Neuronal stem cell (in vitro differentiated cells): ENCODE results near the gene FOLR1.

Experiments
- DNase-seq: peaks from one replicate; pipeline ENCODE4 v3.0.0-alpha.2; 2013; ENCODE audit warnings: low spot score
- H2AFZ ChIP-seq: one replicate; pipeline ENCODE4 v1.6.1; 2013; ENCODE audit warnings: mild to moderate bottlenecking, low read length, inconsistent platforms
- H2AK5ac ChIP-seq: 2 replicates; pipeline ENCODE4 v1.6.1; 2013; ENCODE audit warnings: low read depth, mild to moderate bottlenecking, inconsistent platforms, low read length, moderate library complexity, mixed read lengths
- H2BK120ac ChIP-seq: 2 replicates; pipeline ENCODE4 v1.6.1; 2013; ENCODE audit warnings: low read depth, mild to moderate bottlenecking, inconsistent platforms, low read length, moderate library complexity, mixed read lengths
- H2BK12ac ChIP-seq: one replicate; pipeline ENCODE4 v1.6.1; 2013; ENCODE audit warnings: low read length, inconsistent platforms
- H2BK15ac ChIP-seq: 2 replicates; pipeline ENCODE4 v1.6.1; 2013; ENCODE audit warnings: mild to moderate bottlenecking, low read length, inconsistent platforms, mixed read lengths
- H2BK5ac ChIP-seq: one replicate; pipeline ENCODE4 v1.6.1; 2013; ENCODE audit warnings: inconsistent platforms, mild to moderate bottlenecking, low read length, moderate library complexity
- H3K14ac ChIP-seq: one replicate; pipeline ENCODE4 v1.6.1; 2013; ENCODE audit warnings: low read length, inconsistent platforms
- H3K18ac ChIP-seq: 2 replicates; pipeline ENCODE4 v1.6.1; 2013; ENCODE audit warnings: low read length, inconsistent platforms
- H3K23ac ChIP-seq: 2 replicates; pipeline ENCODE4 v1.6.1; 2013; ENCODE audit warnings: low read depth, mild to moderate bottlenecking, mixed read lengths, low read length, inconsistent platforms; ENCODE audit not compliant: poor library complexity
- H3K27ac ChIP-seq: replicated peaks from 3 replicates; pipeline ENCODE4 v1.5.1; 2013; ENCODE audit warnings: low read length, inconsistent platforms
- H3K27me3 ChIP-seq, 3 experiments: 2 replicates each; pipeline ENCODE4 v1.6.1; 2013; ENCODE audit warnings: low read length in 3 of 3, mild to moderate bottlenecking in 2 of 3, inconsistent platforms in 1 of 3, low read depth in 1 of 3, mixed read lengths in 1 of 3, moderate library complexity in 1 of 3; ENCODE audit not compliant: control insufficient read depth in 3 of 3, insufficient read depth in 3 of 3
- H3K36me3 ChIP-seq, 2 donors: replicated peaks in 1 of 2; 2 replicates each; pipeline ENCODE4 v1.6.1; 2013; ENCODE audit warnings: low read length in 2 of 2; ENCODE audit not compliant: control insufficient read depth in 2 of 2, insufficient read depth in 2 of 2
- H3K4ac ChIP-seq: 2 replicates; pipeline ENCODE4 v1.6.1; 2013; ENCODE audit warnings: inconsistent platforms, mild to moderate bottlenecking, low read length, moderate library complexity
- H3K4me1 ChIP-seq, 2 donors: 1 replicate in 1 of 2; 2 replicates in 1 of 2; pipeline ENCODE4 v1.6.1; 2013; ENCODE audit warnings: low read length in 2 of 2, low read depth in 1 of 2; ENCODE audit not compliant: control insufficient read depth in 2 of 2, insufficient read depth in 1 of 2
- H3K4me2 ChIP-seq: one replicate; pipeline ENCODE4 v1.6.1; 2013; ENCODE audit warnings: mild to moderate bottlenecking, low read length, inconsistent platforms; ENCODE audit not compliant: insufficient read depth, poor library complexity, severe bottlenecking
- H3K4me3 ChIP-seq, 2 donors: 2 replicates each; pipeline ENCODE4 v1.5.1; 2013; ENCODE audit warnings: low read length in 2 of 2, mild to moderate bottlenecking in 2 of 2, inconsistent platforms in 1 of 2, moderate library complexity in 1 of 2
- H3K79me1 ChIP-seq: one replicate; pipeline ENCODE4 v1.6.1; 2013; ENCODE audit warnings: low read depth, mild to moderate bottlenecking, inconsistent platforms, low read length, moderate library complexity
- H3K9ac ChIP-seq: one replicate; pipeline ENCODE4 v1.6.1; 2013; ENCODE audit warnings: mild to moderate bottlenecking, low read depth, low read length, inconsistent platforms; ENCODE audit not compliant: poor library complexity
- H3K9me3 ChIP-seq, 2 donors: replicated peaks in 1 of 2; 2 replicates each; pipeline versions ENCODE3 to v1.6.1; 2013; ENCODE audit warnings: low read length in 2 of 2, mild to moderate bottlenecking in 2 of 2, inconsistent platforms in 1 of 2, low read depth in 1 of 2, mixed read lengths in 1 of 2, moderate library complexity in 1 of 2; ENCODE audit not compliant: control insufficient read depth in 2 of 2, insufficient read depth in 1 of 2
- H4K8ac ChIP-seq: one replicate; pipeline ENCODE4 v1.6.1; 2013; ENCODE audit warnings: low read depth, mild to moderate bottlenecking, inconsistent platforms, low read length, moderate library complexity
- H4K91ac ChIP-seq: one replicate; pipeline ENCODE4 v1.6.1; 2013; ENCODE audit warnings: low read length, low read depth, mild to moderate bottlenecking, inconsistent platforms; ENCODE audit not compliant: poor library complexity
- WGBS, 2 donors: extraction: QIAGEN DNeasy Blood & Tissue Kit; methylation state at CpG; one replicate each; pipeline ENCODE4 v1.1.7; 2013; ENCODE audit warnings: missing lambda C conversion rate in 2 of 2, mixed read lengths in 1 of 2; ENCODE audit not compliant: insufficient read length in 2 of 2, insufficient replicate concordance in 1 of 2; ENCODE audit errors: extremely low coverage in 2 of 2; 5-methylcytosine and 5-hydroxymethylcytosine counted together

Gene FOLR1

GRCh38 chr11:72174302-72175070 lies 17.5 kb upstream of the FOLR1 start:
- no peak overlapping the region for H3K18ac ChIP-seq
- no peak overlapping the region for H4K8ac ChIP-seq
- H2BK12ac ChIP-seq, result no peak overlapping the region
- H3K27me3 ChIP-seq, result peaks cover 0 to 24% (median 0%) of the 10 kb centered on the region in 3 experiments
- no peaks in the 10 kb centered on the region for H3K79me1 ChIP-seq
- H2BK5ac ChIP-seq, result no peak overlapping the region
- DNase-seq, result no peak
- no peaks in the 10 kb centered on the region for H3K9me3 ChIP-seq
- H3K4ac ChIP-seq, result no peak overlapping the region
- no peaks in the 10 kb centered on the region for H3K4me1 ChIP-seq
- H2BK120ac ChIP-seq, result no peak overlapping the region
- no peak overlapping the region for H2AFZ ChIP-seq
- no peak overlapping the region for H3K4me2 ChIP-seq
- no peak overlapping the region for H2BK15ac ChIP-seq
- no peak overlapping the region for H2AK5ac ChIP-seq
- WGBS, 2 donors, result no CpG with 5 or more reads among the region's 8 CpGs
- no peak overlapping the region for H4K91ac ChIP-seq
- no peak overlapping the region for H3K27ac ChIP-seq
- H3K9ac ChIP-seq, result no peak overlapping the region
- H3K36me3 ChIP-seq, result no peaks in the 10 kb centered on the region
- H3K4me3 ChIP-seq, result no peak overlapping the region
- H3K14ac ChIP-seq, result no peak overlapping the region
- H3K23ac ChIP-seq, result no peak overlapping the region

- Histone ChIP-seq H3K4me3 (no peak overlapping the region), H2AFZ (no peak overlapping the region), H2AK5ac (no peak overlapping the region), H3K18ac (no peak overlapping the region), H4K8ac (no peak overlapping the region), H3K4me1 (no peaks in the 10 kb centered on the region), H3K9me3 (no peaks in the 10 kb centered on the region), H2BK5ac (no peak overlapping the region), H3K4me2 (no peak overlapping the region), H2BK12ac (no peak overlapping the region), H3K4ac (no peak overlapping the region), H3K27ac (no peak overlapping the region), H2BK120ac (no peak overlapping the region), H4K91ac (no peak overlapping the region), H2BK15ac (no peak overlapping the region), H3K27me3 (peaks cover 0 to 20% (median 0%) of the 10 kb centered on the region in 3 experiments), H3K23ac (no peak overlapping the region), H3K9ac (no peak overlapping the region), H3K14ac (no peak overlapping the region), H3K36me3 (no peaks in the 10 kb centered on the region), H3K79me1 (no peaks in the 10 kb centered on the region)
- no CpG with 5 or more reads among the region's 6 CpGs for WGBS, 2 donors
- no peak for DNase-seq
Observed at GRCh38 chr11:72177656-72178055, 14.3 kb upstream of the FOLR1 start.

DNA sequence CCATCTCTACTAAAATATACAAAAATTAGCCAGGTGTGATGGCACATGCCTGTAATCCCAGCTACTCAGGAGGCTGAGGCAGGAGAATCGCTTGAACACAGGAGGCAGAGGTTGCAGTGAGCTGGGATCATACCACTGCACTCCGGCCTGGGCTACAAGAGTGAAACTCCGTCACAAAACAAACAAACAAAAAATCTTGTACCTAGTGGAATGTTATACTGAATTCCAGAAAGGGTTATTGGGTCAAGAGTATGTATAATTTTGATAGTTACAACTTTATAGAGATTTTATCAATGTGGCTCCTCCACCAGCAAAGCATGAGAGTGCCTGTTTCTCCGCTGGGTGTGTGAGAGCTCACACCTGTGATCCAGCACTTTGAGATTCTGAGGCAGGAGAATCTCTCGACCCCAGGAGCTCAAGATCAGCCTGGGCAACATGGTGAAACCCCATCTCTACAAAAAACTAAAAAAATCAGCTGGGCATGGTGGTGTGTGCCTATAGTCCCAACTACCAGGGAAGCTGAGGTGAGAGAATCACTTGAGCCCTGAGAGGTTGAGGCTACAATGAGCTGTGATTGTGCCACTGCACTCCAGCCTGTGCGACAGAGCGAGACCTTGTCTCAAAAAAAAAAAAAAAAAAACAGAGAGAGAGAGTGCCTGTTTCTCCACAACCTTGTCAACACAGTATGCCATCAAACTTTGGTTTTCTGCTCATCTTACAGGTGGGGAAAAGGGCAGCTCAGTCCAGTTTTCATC lies 12.7 kb upstream of the FOLR1 start:
- Histone ChIP-seq H2AFZ (no peak overlapping the region), H3K4me3 (no peak overlapping the region)
- WGBS, 2 donors, result no CpG with 5 or more reads among the region's 7 CpGs

GRCh38 chr11:72179804-72180396 lies 12.0 kb upstream of the FOLR1 start:
- no peak overlapping the region for H3K4me3 ChIP-seq
- H3K4me2 ChIP-seq, result no peak overlapping the region
- no peaks in the 10 kb centered on the region for H3K79me1 ChIP-seq
- H2BK15ac ChIP-seq, result no peak overlapping the region
- no CpG with 5 or more reads among the region's 4 CpGs for WGBS, 2 donors
- no peak overlapping the region for H2BK12ac ChIP-seq
- H3K27ac ChIP-seq, result no peak overlapping the region
- no peaks in the 10 kb centered on the region for H3K4me1 ChIP-seq
- DNase-seq, result no peak
- no peak overlapping the region for H4K91ac ChIP-seq
- H3K36me3 ChIP-seq, result no peaks in the 10 kb centered on the region
- H2BK5ac ChIP-seq, result no peak overlapping the region
- no peak overlapping the region for H3K9ac ChIP-seq
- no peak overlapping the region for H2BK120ac ChIP-seq
- H3K27me3 ChIP-seq, result peaks cover 0 to 6% (median 0%) of the 10 kb centered on the region in 3 experiments
- H3K9me3 ChIP-seq, result no peaks in the 10 kb centered on the region
- no peak overlapping the region for H3K4ac ChIP-seq
- H2AK5ac ChIP-seq, result no peak overlapping the region
- H3K23ac ChIP-seq, result no peak overlapping the region
- H2AFZ ChIP-seq, result no peak overlapping the region
- H3K14ac ChIP-seq, result no peak overlapping the region
- H3K18ac ChIP-seq, result no peak overlapping the region
- no peak overlapping the region for H4K8ac ChIP-seq

More for the DNA sequence above, 12.7 kb upstream of the FOLR1 start:
- no peak overlapping the region for H3K18ac ChIP-seq
- H2BK15ac ChIP-seq, result no peak overlapping the region
- H3K23ac ChIP-seq, result no peak overlapping the region
- H3K4me1 ChIP-seq, result no peaks in the 10 kb centered on the region
- H3K27ac ChIP-seq, result no peak overlapping the region
- H2AK5ac ChIP-seq, result no peak overlapping the region
- no peak overlapping the region for H4K8ac ChIP-seq
- no peak overlapping the region for H2BK120ac ChIP-seq
- peaks cover 0 to 9% (median 0%) of the 10 kb centered on the region in 3 experiments for H3K27me3 ChIP-seq
- no peak for DNase-seq
- H4K91ac ChIP-seq, result no peak overlapping the region
- H3K79me1 ChIP-seq, result no peaks in the 10 kb centered on the region
- H3K9ac ChIP-seq, result no peak overlapping the region
- H3K4ac ChIP-seq, result no peak overlapping the region
- no peak overlapping the region for H3K14ac ChIP-seq
- H2BK5ac ChIP-seq, result no peak overlapping the region
- H3K36me3 ChIP-seq, result no peaks in the 10 kb centered on the region
- H3K9me3 ChIP-seq, result no peaks in the 10 kb centered on the region
- H3K4me2 ChIP-seq, result no peak overlapping the region
- no peak overlapping the region for H2BK12ac ChIP-seq
